ENCODE results near the gene KCNQ1OT1. TPM values are rescaled to one million over a fixed set of nuclear protein-coding genes. Genes with fewer than 3 reads are reported as not detected.

The KCNQ1OT1 gene
- total and polyA plus RNA-seq, 4 donors = 0.05 to 4.9 (median 0.61) TPM

- no peak for DNase-seq (ENCODE audit: low spot score)
- no peak overlapping the region for H3K27ac ChIP-seq (ENCODE audit: low read depth in 1 of 2, low read length in 2 of 2)
These were observed 107.0 kb downstream of the KCNQ1OT1 start for GRCh38 chr11:2592559-2593392.

GRCh38 chr11:2591805-2592204 lies 108.0 kb downstream of the KCNQ1OT1 start:
- Histone ChIP-seq H3K4me3 (ENCODE audit: low read depth in 1 of 3, low read length in 3 of 3) (no peak overlapping the region), H3K4me1 (ENCODE audit: control insufficient read depth in 4 of 4, insufficient read depth in 4 of 4, low read length in 3 of 4) (no peaks in the 10 kb centered on the region), H3K9ac (ENCODE audit: low read depth in 1 of 2, low read length in 2 of 2) (no peak overlapping the region), H3K27me3 (ENCODE audit: control insufficient read depth in 4 of 4, insufficient read depth in 4 of 4, low read length in 3 of 4) (peaks cover 0 to 2% (median 0%) of the 10 kb centered on the region in 4 donors), H3K36me3 (ENCODE audit: control insufficient read depth in 4 of 4, insufficient read depth in 3 of 4, low read depth in 1 of 4, low read length in 3 of 4) (no peaks in the 10 kb centered on the region), H3K9me3 (ENCODE audit: control insufficient read depth in 4 of 4, low read length in 3 of 4) (no peaks in the 10 kb centered on the region), H3K27ac (ENCODE audit: low read depth in 1 of 2, low read length in 2 of 2) (no peak overlapping the region)
- 90% methylated on average over 10 of the region's 10 CpGs for WGBS
- TF ChIP-seq FOXA1 (IDR thresholded peaks at IDR 0.05) (no peak), ZBTB33 (IDR thresholded peaks at IDR 0.05) (no peak), REST (IDR thresholded peaks at IDR 0.05) (no peak), NR2F2 (IDR thresholded peaks at IDR 0.05) (no peak), TAF1 (conservative IDR thresholded peaks at IDR 0.05) (no peak), EGR1 (IDR thresholded peaks at IDR 0.05; ENCODE audit: low read depth in 2 of 2) (no peak), JUND (IDR thresholded peaks at IDR 0.05) (no peak), MAX (IDR thresholded peaks at IDR 0.05) (no peak), ATF3 (IDR thresholded peaks at IDR 0.05) (no peak), GABPA (IDR thresholded peaks at IDR 0.05 in 1 of 2, conservative IDR thresholded peaks at IDR 0.05 in 1 of 2) (no peak), FOXA2 (IDR thresholded peaks at IDR 0.05) (no peak), CTCF (IDR thresholded peaks at IDR 0.05; ENCODE audit: low read depth, low read length, missing input control) (no peak), HNF4A (conservative IDR thresholded peaks at IDR 0.05) (no peak), HNF4G (IDR thresholded peaks at IDR 0.05) (no peak), RAD21 (IDR thresholded peaks at IDR 0.05) (no peak), RXRA (IDR thresholded peaks at IDR 0.05) (no peak), YY1 (IDR thresholded peaks at IDR 0.05) (no peak), SP1 (IDR thresholded peaks at IDR 0.05) (no peak)
- no peak for DNase-seq (ENCODE audit: low spot score)

More at GRCh38 chr11:2592559-2593392, 107.0 kb downstream of the KCNQ1OT1 start:
- Histone ChIP-seq H3K4me1 (ENCODE audit: control insufficient read depth in 4 of 4, insufficient read depth in 4 of 4, low read length in 3 of 4) (no peaks in the 10 kb centered on the region), H3K36me3 (ENCODE audit: control insufficient read depth in 4 of 4, insufficient read depth in 3 of 4, low read depth in 1 of 4, low read length in 3 of 4) (no peaks in the 10 kb centered on the region), H3K9ac (ENCODE audit: low read depth in 1 of 2, low read length in 2 of 2) (no peak overlapping the region), H3K9me3 (ENCODE audit: control insufficient read depth in 4 of 4, low read length in 3 of 4) (peaks cover 0 to 6% (median 0%) of the 10 kb centered on the region in 4 donors), H3K4me3 (ENCODE audit: low read depth in 1 of 3, low read length in 3 of 3) (no peak overlapping the region), H3K27me3 (ENCODE audit: control insufficient read depth in 4 of 4, insufficient read depth in 4 of 4, low read length in 3 of 4) (peaks cover 0 to 2% (median 0%) of the 10 kb centered on the region in 4 donors)
- 91% methylated on average over 16 of the region's 16 CpGs for WGBS
- TF ChIP-seq JUND (IDR thresholded peaks at IDR 0.05) (no peak), FOXA1 (IDR thresholded peaks at IDR 0.05) (no peak), CTCF (IDR thresholded peaks at IDR 0.05; ENCODE audit: low read depth, low read length, missing input control) (no peak), EGR1 (IDR thresholded peaks at IDR 0.05; ENCODE audit: low read depth in 2 of 2) (no peak)
